Esophagus squamous epithelium (tissue), 4 donors: ENCODE measurements around the gene EIF4G2.

Experiments used
- POLR2A ChIP-seq, 4 donors: fragments of 450-650 bp; IDR thresholded peaks; one replicate each; pipeline ENCODE4 v1.6.1; 2017; ENCODE audit warnings: antibody characterized with exemption in 4 of 4, mild to moderate bottlenecking in 4 of 4, moderate library complexity in 3 of 4
- TF ChIP-seq, protein P1 (sequence below), 6 experiments: fragments of 450-650 bp in 4 of 6; fragments of 200-600 bp in 2 of 6; sonication (generic) in 2 of 6; IDR thresholded peaks; one replicate each; pipeline ENCODE4 v1.5.1; 2016 to 2019; ENCODE audit warnings: antibody characterized with exemption in 6 of 6, mild to moderate bottlenecking in 4 of 6, moderate library complexity in 4 of 6

- TF ChIP-seq, protein P1, sequence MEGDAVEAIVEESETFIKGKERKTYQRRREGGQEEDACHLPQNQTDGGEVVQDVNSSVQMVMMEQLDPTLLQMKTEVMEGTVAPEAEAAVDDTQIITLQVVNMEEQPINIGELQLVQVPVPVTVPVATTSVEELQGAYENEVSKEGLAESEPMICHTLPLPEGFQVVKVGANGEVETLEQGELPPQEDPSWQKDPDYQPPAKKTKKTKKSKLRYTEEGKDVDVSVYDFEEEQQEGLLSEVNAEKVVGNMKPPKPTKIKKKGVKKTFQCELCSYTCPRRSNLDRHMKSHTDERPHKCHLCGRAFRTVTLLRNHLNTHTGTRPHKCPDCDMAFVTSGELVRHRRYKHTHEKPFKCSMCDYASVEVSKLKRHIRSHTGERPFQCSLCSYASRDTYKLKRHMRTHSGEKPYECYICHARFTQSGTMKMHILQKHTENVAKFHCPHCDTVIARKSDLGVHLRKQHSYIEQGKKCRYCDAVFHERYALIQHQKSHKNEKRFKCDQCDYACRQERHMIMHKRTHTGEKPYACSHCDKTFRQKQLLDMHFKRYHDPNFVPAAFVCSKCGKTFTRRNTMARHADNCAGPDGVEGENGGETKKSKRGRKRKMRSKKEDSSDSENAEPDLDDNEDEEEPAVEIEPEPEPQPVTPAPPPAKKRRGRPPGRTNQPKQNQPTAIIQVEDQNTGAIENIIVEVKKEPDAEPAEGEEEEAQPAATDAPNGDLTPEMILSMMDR (IDR thresholded peaks at IDR 0.05), result no peak
- TF ChIP-seq POLR2A (IDR thresholded peaks at IDR 0.05), result no peak
These were observed 11.2 kb downstream of the EIF4G2 start for GRCh38 chr11:10797531-10797930.
